ENCODE data around the gene SERPINB6.

- no peak for TF ChIP-seq EZH2 (IDR thresholded peaks at IDR 0.05; ENCODE audit: low read depth)
- no peak for TF ChIP-seq CTCF (conservative IDR thresholded peaks at IDR 0.05)
Measured at GRCh38 chr6:2986722-2987221, 15.4 kb upstream of the SERPINB6 start.
